ENCODE data around the gene FAM227B.

GRCh38 chr15:49287481-49287880 is 333.1 kb downstream of the FAM227B start:
- TF ChIP-seq CTCF (optimal IDR thresholded peaks at IDR 0.05 in 1 of 3, IDR thresholded peaks at IDR 0.05 in 1 of 3, conservative IDR thresholded peaks at IDR 0.05 in 1 of 3; ENCODE audit: extremely low read depth in 1 of 3, insufficient read depth in 2 of 3, low read length in 3 of 3) (no peak), EZH2 (IDR thresholded peaks at IDR 0.05; ENCODE audit: low read length) (no peak)
